HFFc6 (cell line): Measurements from ENCODE around the gene HCLS1. TPM values are rescaled to one million over a fixed set of nuclear protein-coding genes. Genes with fewer than 3 reads are reported as not detected.

Experiments
- DNase-seq: peaks from one replicate; pipeline ENCODE4 v3.0.0-alpha.2; 2018
- H3K27ac Mint-ChIP-seq: 2 replicates; pipeline ENCODE4 v1.8.0; 2020; ENCODE audit warnings: mild to moderate bottlenecking, mixed read lengths
- H3K27me3 Mint-ChIP-seq: 2 replicates; pipeline ENCODE4 v1.8.0; 2021; ENCODE audit warnings: mild to moderate bottlenecking, moderate library complexity, mixed read lengths; ENCODE audit not compliant: insufficient read depth
- H3K36me3 Mint-ChIP-seq: 2 replicates; pipeline ENCODE4 v1.8.0; 2021; ENCODE audit warnings: low read depth, mixed read lengths
- H3K4me1 Mint-ChIP-seq: 2 replicates; pipeline ENCODE4 v1.8.0; 2020; ENCODE audit warnings: low read depth, mixed read lengths
- H3K4me3 Mint-ChIP-seq: 2 replicates; pipeline ENCODE4 v1.8.0; 2020; ENCODE audit warnings: mild to moderate bottlenecking, moderate library complexity, mixed read lengths
- H3K9me3 Mint-ChIP-seq: 2 replicates; pipeline ENCODE4 v1.8.0; 2020; ENCODE audit warnings: mild to moderate bottlenecking, mixed read lengths
- long read RNA-seq: library from polyadenylated mRNA; unstranded; transcript quantifications from one replicate; pipeline ENCODE4 v2.0.0, GENCODE V29; 2019
- total RNA-seq, 6 experiments: library from RNA; stranded (reverse); fragmentation: NEBNext Ultra II Directional; extraction: Animal tissue kit (Norgen Biotek cat#: 25700); gene quantifications; 2 replicates in 1 of 6; 3 replicates in 5 of 6; pipeline ENCODE4 v1.2.3, GENCODE V29; 2021
- TF ChIP-seq, protein P1 (sequence below): fragments of 200-600 bp; sonication (generic); IDR thresholded peaks from 2 replicates; pipeline ENCODE4 v1.5.0; 2021; ENCODE audit warnings: antibody characterized with exemption, mild to moderate bottlenecking

Gene HCLS1, protein sequence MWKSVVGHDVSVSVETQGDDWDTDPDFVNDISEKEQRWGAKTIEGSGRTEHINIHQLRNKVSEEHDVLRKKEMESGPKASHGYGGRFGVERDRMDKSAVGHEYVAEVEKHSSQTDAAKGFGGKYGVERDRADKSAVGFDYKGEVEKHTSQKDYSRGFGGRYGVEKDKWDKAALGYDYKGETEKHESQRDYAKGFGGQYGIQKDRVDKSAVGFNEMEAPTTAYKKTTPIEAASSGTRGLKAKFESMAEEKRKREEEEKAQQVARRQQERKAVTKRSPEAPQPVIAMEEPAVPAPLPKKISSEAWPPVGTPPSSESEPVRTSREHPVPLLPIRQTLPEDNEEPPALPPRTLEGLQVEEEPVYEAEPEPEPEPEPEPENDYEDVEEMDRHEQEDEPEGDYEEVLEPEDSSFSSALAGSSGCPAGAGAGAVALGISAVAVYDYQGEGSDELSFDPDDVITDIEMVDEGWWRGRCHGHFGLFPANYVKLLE
- 1 to 10 TPM in 5 of 6 experiments, under 1 TPM in 1; 0.47 to 6.6 (median 5.3) TPM for total RNA-seq
- long read RNA-seq, result 0 reads

DNA sequence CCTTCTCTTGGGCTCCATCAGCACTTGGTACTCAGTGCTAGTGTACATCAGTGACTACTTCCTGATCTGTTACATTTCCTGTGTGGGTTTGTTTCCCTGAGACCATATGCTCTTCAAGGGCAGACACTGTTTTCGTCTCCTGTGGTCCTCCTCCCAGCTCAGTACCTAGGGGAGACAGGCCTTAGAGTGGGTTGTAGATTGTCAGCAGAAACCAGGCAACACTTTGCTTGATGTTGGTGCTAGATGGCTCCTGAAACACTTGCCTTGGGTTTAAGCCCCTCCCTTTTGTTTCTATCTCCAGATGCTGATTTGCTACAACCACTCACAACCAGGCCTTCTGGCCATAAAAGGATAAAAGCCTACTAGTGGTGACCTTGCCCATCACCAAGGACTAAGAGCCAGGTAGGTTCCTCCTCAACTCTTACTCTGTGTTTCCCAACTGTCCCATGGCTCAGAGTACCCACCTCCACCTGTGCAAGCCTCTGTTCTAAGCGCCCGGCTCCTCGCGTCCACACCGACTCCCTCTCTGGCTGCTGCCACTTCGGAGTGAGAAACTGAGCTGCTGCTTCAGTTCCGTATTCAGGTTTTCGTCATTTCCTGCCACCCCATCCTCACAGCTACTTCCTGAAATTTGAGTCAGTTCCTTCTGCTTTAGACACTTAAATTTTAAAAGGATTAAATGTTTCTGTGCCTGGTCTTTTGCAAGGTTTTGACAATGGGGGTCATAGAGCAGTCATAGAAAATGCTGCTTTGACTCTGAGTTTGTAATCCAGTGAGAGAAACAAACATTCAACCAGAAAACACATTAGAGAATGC lies at the start of gene HCLS1:
Gene HCLS1 (minus strand): TSS at position 548 of the 816 bp plus-strand sequence. CDS start 2,556 bp downstream, outside the sequence.
- peaks cover 2% of the 10 kb centered on the region for H3K27me3 Mint-ChIP-seq
- peak within 1 kb of the TSS; percentile 45; the same call in 1 of the 2 replicates for H3K27ac Mint-ChIP-seq
- TF ChIP-seq, protein P1, sequence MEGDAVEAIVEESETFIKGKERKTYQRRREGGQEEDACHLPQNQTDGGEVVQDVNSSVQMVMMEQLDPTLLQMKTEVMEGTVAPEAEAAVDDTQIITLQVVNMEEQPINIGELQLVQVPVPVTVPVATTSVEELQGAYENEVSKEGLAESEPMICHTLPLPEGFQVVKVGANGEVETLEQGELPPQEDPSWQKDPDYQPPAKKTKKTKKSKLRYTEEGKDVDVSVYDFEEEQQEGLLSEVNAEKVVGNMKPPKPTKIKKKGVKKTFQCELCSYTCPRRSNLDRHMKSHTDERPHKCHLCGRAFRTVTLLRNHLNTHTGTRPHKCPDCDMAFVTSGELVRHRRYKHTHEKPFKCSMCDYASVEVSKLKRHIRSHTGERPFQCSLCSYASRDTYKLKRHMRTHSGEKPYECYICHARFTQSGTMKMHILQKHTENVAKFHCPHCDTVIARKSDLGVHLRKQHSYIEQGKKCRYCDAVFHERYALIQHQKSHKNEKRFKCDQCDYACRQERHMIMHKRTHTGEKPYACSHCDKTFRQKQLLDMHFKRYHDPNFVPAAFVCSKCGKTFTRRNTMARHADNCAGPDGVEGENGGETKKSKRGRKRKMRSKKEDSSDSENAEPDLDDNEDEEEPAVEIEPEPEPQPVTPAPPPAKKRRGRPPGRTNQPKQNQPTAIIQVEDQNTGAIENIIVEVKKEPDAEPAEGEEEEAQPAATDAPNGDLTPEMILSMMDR, result no peak
- peaks cover 17% of the 10 kb centered on the region for H3K36me3 Mint-ChIP-seq
- no peak for DNase-seq
- no peaks in the 10 kb centered on the region for H3K9me3 Mint-ChIP-seq
- peak within 1 kb of the TSS; percentile 41 for H3K4me3 Mint-ChIP-seq
- peaks cover 11% of the 10 kb centered on the region for H3K4me1 Mint-ChIP-seq

DNA sequence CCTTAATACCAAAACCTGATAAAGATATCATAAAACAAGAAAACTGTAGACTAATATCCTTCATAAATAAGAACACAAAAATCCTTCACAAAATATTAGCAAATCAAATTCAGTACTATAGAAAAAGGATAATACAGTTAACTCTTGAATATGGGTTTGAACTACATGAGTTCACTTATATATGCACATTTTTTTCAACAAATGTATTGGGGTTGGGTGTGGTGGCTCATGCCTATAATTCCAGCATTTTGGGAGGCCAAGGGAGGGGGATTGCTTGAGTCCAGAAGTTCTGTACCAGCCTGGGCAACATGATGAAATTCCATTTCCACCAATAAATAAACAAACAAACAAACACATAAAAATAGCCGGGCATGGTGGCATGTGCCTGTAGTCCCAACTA lies 49.6 kb upstream of the HCLS1 start:
- no peaks in the 10 kb centered on the region for H3K9me3 Mint-ChIP-seq
- H3K4me3 Mint-ChIP-seq, result no peak overlapping the region
- H3K36me3 Mint-ChIP-seq, result peaks cover 29% of the 10 kb centered on the region
- 0 out of 2 replicates have a peak, but pooled peaks cover 5% of the 10 kb centered on the region for H3K4me1 Mint-ChIP-seq
- no peaks in the 10 kb centered on the region; the same call in none of the 2 replicates for H3K27me3 Mint-ChIP-seq
- TF ChIP-seq, protein P1, result no peak
- DNase-seq, result no peak
- H3K27ac Mint-ChIP-seq, result no peak overlapping the region

DNA sequence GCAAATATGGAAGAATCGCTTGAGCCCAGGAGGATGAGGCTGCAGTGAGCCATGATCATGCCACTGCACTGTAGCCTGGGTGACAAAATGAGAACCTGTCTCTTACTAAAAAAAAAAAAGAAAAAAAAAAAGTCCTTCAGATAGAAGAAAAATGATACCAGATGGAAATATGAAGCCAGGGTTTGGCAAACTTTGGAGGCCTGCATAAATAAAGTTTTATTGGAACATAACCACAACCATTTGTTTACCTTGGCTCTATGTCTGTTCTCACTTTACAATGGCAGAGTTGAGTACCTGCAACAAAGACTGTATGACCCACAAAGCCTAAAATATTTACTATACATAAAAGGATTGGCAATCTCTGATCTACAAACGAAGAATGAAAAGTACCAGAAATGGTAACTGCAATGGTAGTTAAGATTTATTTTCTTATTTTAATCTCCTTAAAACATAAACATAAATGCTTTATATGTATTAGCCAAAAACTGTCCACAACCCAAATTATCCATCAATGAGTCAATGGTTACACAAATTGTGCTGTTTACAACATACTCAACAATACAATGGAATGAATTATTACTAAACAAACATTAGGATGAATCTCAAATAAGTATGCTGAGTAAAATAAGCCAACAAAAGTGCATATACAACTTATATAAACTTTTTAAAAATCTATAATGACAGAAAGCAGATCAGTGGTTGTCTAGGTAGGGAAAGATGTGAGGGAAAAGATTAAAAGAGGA lies 47.0 kb upstream of the HCLS1 start:
- H3K4me3 Mint-ChIP-seq, result no peak overlapping the region
- no peak overlapping the region for H3K27ac Mint-ChIP-seq
- no peaks in the 10 kb centered on the region; the same call in none of the 2 replicates for H3K27me3 Mint-ChIP-seq
- peaks cover 28% of the 10 kb centered on the region for H3K36me3 Mint-ChIP-seq
- TF ChIP-seq, protein P1, result no peak
- no peak for DNase-seq
- 0 out of 2 replicates have a peak, but pooled peaks cover 5% of the 10 kb centered on the region for H3K4me1 Mint-ChIP-seq
- no peaks in the 10 kb centered on the region for H3K9me3 Mint-ChIP-seq

DNA sequence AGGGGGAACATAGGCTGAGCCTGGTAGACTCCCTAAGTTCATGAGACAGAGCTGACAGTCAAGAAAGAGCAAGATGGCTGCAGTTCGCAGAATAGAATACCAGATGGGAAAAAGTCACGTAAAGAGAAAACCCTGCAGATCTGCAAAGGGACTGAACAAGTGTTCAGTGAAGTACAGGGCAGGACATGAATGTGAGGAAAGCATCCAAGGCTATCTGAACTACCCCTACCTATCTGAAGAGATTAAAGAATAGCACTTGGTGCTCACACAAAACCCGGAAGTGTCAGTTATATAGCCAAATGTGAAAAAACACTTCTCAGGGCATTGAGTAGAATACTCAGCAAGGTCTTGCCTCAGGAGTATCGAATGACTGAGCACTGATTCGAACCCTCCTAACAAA lies 44.8 kb upstream of the HCLS1 start:
- Mint-ChIP-seq H3K4me1 (0 out of 2 replicates have a peak, but pooled peaks cover 5% of the 10 kb centered on the region), H3K4me3 (no peak overlapping the region; the same call in 1 of the 2 replicates), H3K27me3 (no peaks in the 10 kb centered on the region; the same call in none of the 2 replicates), H3K27ac (no peak overlapping the region), H3K9me3 (no peaks in the 10 kb centered on the region), H3K36me3 (peaks cover 28% of the 10 kb centered on the region)
- DNase-seq, result no peak
- TF ChIP-seq, protein P1, result no peak

- H3K27ac Mint-ChIP-seq, result no peak overlapping the region
- TF ChIP-seq, protein P1, result no peak
- no peaks in the 10 kb centered on the region; the same call in 1 of the 2 replicates for H3K27me3 Mint-ChIP-seq
- no peak for DNase-seq
- H3K4me3 Mint-ChIP-seq, result no peak overlapping the region
- H3K4me1 Mint-ChIP-seq, result 0 out of 2 replicates have a peak, but pooled peaks cover 5% of the 10 kb centered on the region
- peaks cover 23% of the 10 kb centered on the region for H3K36me3 Mint-ChIP-seq
- H3K9me3 Mint-ChIP-seq, result no peaks in the 10 kb centered on the region
Observed at GRCh38 chr3:121703973-121704372, 43.3 kb upstream of the HCLS1 start.
